Naive thymus-derived CD8-positive, alpha-beta T cell (primary cell): ENCODE results near the gene COX8C. TPM values are rescaled to one million over a fixed set of nuclear protein-coding genes. Genes with fewer than 3 reads are reported as not detected.

Source experiments
- ATAC-seq, 2 donors: fragments of 150-1000 bp; cut with Tn5 transposase in 1 of 2; sonication (Bioruptor Pico), chemical (Tn5 transposase) in 1 of 2; 1 replicate in 1 of 2; 2 replicates in 1 of 2; pipeline ENCODE4 v1.10.0; 2021; ENCODE audit warnings: mild to moderate bottlenecking in 2 of 2, moderate library complexity in 2 of 2
- POLR2A ChIA-PET: fragments of 350-600 bp; sonication (Branson Sonifier 250); formaldehyde crosslinking; loops from one replicate; lab custom pipeline; 2021; ENCODE audit warnings: antibody characterized with exemption; lab: Charles Lee
- DNase-seq, 10 donors: peaks; one replicate each; pipeline versions ENCODE4 v3.0.0 to v3.0.0-alpha.2; 2020 to 2022
- H3K27ac Mint-ChIP-seq, 10 donors: one replicate each; pipeline ENCODE4 v1.8.0; 2020 to 2022; ENCODE audit warnings: mild to moderate bottlenecking in 10 of 10, mixed read lengths in 10 of 10, moderate library complexity in 4 of 10, inconsistent platforms in 1 of 10
- H3K27me3 Mint-ChIP-seq, 5 donors: one replicate each; pipeline ENCODE4 v1.8.0; 2021 to 2022; ENCODE audit warnings: mixed read lengths in 5 of 5
- H3K36me3 Mint-ChIP-seq, 3 donors: one replicate each; pipeline ENCODE4 v1.8.0; 2020 to 2022; ENCODE audit warnings: mixed read lengths in 3 of 3, mild to moderate bottlenecking in 2 of 3, inconsistent platforms in 1 of 3
- H3K4me1 Mint-ChIP-seq, 4 donors: one replicate each; pipeline ENCODE4 v1.8.0; 2021 to 2022; ENCODE audit warnings: mixed read lengths in 4 of 4
- H3K4me3 Mint-ChIP-seq, 10 donors: one replicate each; pipeline ENCODE4 v1.8.0; 2020 to 2022; ENCODE audit warnings: mild to moderate bottlenecking in 10 of 10, mixed read lengths in 10 of 10, moderate library complexity in 6 of 10, inconsistent platforms in 1 of 10
- H3K9me3 Mint-ChIP-seq, 9 donors: one replicate each; pipeline ENCODE4 v1.8.0; 2020 to 2022; ENCODE audit warnings: mixed read lengths in 9 of 9, mild to moderate bottlenecking in 3 of 9, inconsistent platforms in 1 of 9, moderate library complexity in 1 of 9
- polyA plus RNA-seq, 3 donors: library from polyadenylated mRNA; unstranded; fragments of 300-500 nt; fragmentation: Illumina TruSeq; gene quantifications; one replicate each; pipeline ENCODE4 v1.2.3, GENCODE V29; 2021
- total RNA-seq, 8 experiments: library from RNA in 2 of 8; stranded (reverse) in 2 of 8; gene quantifications; one replicate each; pipeline ENCODE4 v1.2.3 and lab custom pipeline; 2021 to 2026

Gene COX8C
- total and polyA plus RNA-seq, 5 experiments from 2014 or later, result not detected

- H3K27me3 Mint-ChIP-seq, result no peaks in the 10 kb centered on the region
- POLR2A ChIA-PET, result no interaction called here
- H3K4me1 Mint-ChIP-seq, result peaks cover 5 to 46% (median 35%) of the 10 kb centered on the region in 4 donors
- ATAC-seq, result no peak
- DNase-seq, result no peak
- H3K27ac Mint-ChIP-seq, result no peak overlapping the region
- no peaks in the 10 kb centered on the region for H3K36me3 Mint-ChIP-seq
- no peak overlapping the region for H3K4me3 Mint-ChIP-seq
- no peaks in the 10 kb centered on the region for H3K9me3 Mint-ChIP-seq
Observed at GRCh38 chr14:93311082-93311481, 35.9 kb upstream of the COX8C start.

DNA sequence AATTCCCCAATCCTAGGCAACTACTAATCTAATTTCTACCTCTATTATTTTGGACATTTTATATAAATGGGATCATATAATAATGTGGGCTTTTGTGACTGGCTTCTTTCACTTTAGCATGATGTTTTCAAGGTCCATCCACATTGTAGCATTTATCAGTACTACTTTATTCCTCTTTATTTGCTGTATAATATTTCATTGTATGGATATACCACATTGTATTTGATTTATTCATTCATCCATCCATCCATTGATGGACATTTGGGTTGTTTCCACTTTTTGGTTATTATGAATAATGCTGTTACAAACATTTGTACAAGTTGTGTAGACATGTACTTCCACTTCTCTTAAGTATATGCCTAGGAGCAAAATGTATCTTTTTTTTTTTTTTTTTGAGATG, 31.4 kb upstream of the COX8C start:
- Mint-ChIP-seq H3K27ac (no peak overlapping the region), H3K4me1 (peaks cover 17 to 49% (median 38%) of the 10 kb centered on the region in 4 donors), H3K4me3 (no peak overlapping the region)

DNA sequence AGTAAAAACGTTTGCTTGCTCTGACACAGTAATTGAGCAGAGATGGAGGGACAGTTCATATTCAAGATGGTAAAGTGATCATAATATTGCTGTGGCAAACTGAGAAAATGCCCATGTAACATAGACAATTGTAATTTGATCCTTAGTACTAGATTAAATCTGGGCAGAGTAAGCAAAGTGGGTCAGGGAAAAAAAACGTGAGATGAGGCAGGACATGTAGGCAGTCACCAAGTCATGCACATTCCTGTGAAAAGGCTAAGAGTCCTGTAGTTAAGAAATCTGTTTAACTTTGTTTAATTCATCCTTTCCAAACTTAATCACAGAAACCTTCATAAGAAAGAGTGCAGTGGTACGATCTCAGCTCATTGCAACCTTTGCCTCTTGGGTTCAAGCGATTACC, 30.3 kb upstream of the COX8C start:
- Mint-ChIP-seq H3K9me3 (peaks cover 0 to 4% (median 0%) of the 10 kb centered on the region in 9 donors), H3K4me3 (no peak overlapping the region), H3K27me3 (no peaks in the 10 kb centered on the region), H3K36me3 (peaks cover 0 to 21% (median 9%) of the 10 kb centered on the region in 3 donors), H3K27ac (no peak overlapping the region), H3K4me1 (peaks cover 17 to 52% (median 42%) of the 10 kb centered on the region in 4 donors)
- no peak for DNase-seq
- ATAC-seq, result no peak
- POLR2A ChIA-PET, result no interaction called here

More for the DNA sequence above, 31.4 kb upstream of the COX8C start:
- POLR2A ChIA-PET, result no interaction called here
- peaks cover 0 to 4% (median 0%) of the 10 kb centered on the region in 9 donors for H3K9me3 Mint-ChIP-seq
- H3K27me3 Mint-ChIP-seq, result no peaks in the 10 kb centered on the region
- peaks cover 0 to 13% (median 8%) of the 10 kb centered on the region in 3 donors for H3K36me3 Mint-ChIP-seq
- ATAC-seq (no peak), DNase-seq (no peak)

DNA sequence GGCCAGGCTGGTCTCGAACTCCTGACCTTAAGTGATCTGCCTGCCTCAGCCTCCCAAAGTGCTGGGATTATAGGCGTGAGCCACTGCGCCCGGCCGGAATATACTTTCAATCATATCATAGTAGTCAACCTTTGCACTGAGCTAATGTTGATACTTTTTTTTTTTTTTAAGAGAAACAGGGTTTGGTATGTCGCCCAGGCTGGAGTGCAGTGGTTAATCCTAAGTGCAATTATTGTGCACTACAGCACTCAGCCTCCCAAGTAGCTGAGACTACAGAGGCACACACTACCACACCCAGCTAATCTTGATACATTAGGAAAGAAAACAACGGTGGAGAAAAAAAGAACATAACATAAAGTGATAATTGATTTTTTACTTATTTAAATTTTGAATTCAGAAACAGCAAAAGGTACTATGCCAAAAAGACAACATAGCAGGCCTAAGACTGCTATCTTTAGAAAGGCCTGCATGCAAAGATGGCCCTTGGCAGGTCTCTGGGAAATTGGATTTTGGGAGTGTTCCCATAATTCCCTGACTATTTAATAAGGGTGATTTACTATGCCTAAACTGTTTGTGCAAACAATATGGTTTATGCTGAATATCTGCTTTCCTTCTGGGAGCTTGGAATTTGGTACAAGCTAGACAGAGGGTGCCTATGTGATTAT, 29.6 kb upstream of the COX8C start:
- H3K27me3 Mint-ChIP-seq, result no peaks in the 10 kb centered on the region
- H3K4me3 Mint-ChIP-seq, result no peak overlapping the region
- peaks cover 0 to 25% (median 11%) of the 10 kb centered on the region in 3 donors for H3K36me3 Mint-ChIP-seq
- POLR2A ChIA-PET, result no interaction called here
- no peak overlapping the region for H3K27ac Mint-ChIP-seq
- H3K4me1 Mint-ChIP-seq, result peaks cover 17 to 52% (median 44%) of the 10 kb centered on the region in 4 donors
- H3K9me3 Mint-ChIP-seq, result peaks cover 0 to 4% (median 0%) of the 10 kb centered on the region in 9 donors
- DNase-seq, result no peak
- ATAC-seq, result no peak

- H3K4me3 Mint-ChIP-seq, result no peak overlapping the region
- no peak for DNase-seq
- H3K4me1 Mint-ChIP-seq, result peaks cover 17 to 52% (median 44%) of the 10 kb centered on the region in 4 donors
- H3K36me3 Mint-ChIP-seq, result peaks cover 0 to 27% (median 11%) of the 10 kb centered on the region in 3 donors
- ATAC-seq, result no peak
- H3K27ac Mint-ChIP-seq, result peak overlapping the region in 1 of 10 donors; percentile 34
- H3K9me3 Mint-ChIP-seq, result peaks cover 0 to 4% (median 0%) of the 10 kb centered on the region in 9 donors
- POLR2A ChIA-PET, result no interaction called here
- H3K27me3 Mint-ChIP-seq, result no peaks in the 10 kb centered on the region
Observed at GRCh38 chr14:93317875-93318807, 28.8 kb upstream of the COX8C start.

DNA sequence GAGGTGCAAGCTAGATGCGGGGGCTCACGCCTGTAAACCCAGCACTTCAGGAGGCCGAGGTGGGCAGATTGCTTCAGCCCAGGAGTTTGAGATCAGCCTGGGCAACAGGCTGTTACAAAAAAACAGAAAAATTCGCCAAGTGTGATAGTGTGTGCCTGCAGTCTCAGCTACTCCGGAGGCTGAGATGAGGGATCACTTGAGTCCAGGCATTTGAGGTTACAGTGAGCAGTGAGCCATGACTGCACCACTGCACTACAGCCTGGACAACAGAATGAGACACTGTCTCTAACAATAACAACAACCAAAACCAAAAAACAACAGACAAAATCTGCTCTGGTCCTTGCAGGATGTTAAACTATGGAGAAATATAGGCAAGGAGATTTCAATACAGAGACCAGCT, 28.1 kb upstream of the COX8C start:
- no peaks in the 10 kb centered on the region for H3K27me3 Mint-ChIP-seq
- no peak for ATAC-seq
- no peak for DNase-seq
- H3K4me1 Mint-ChIP-seq, result peaks cover 20 to 60% (median 51%) of the 10 kb centered on the region in 4 donors
- POLR2A ChIA-PET, result no interaction called here
- peak overlapping the region in 1 of 10 donors; percentile 17 for H3K27ac Mint-ChIP-seq
- H3K4me3 Mint-ChIP-seq, result no peak overlapping the region
- H3K9me3 Mint-ChIP-seq, result peaks cover 0 to 4% (median 0%) of the 10 kb centered on the region in 9 donors
- H3K36me3 Mint-ChIP-seq, result peaks cover 0 to 35% (median 11%) of the 10 kb centered on the region in 3 donors

- peaks cover 22 to 63% (median 54%) of the 10 kb centered on the region in 4 donors for H3K4me1 Mint-ChIP-seq
- H3K9me3 Mint-ChIP-seq, result peaks cover 0 to 4% (median 0%) of the 10 kb centered on the region in 9 donors
- H3K36me3 Mint-ChIP-seq, result peaks cover 0 to 39% (median 11%) of the 10 kb centered on the region in 3 donors
- peak overlapping the region in 1 of 10 donors; percentile 1 for H3K4me3 Mint-ChIP-seq
- ATAC-seq (no peak), DNase-seq (no peak)
- POLR2A ChIA-PET, result no interaction called here
- H3K27me3 Mint-ChIP-seq, result no peaks in the 10 kb centered on the region
- peak overlapping the region in 2 of 10 donors; percentile 5 to 12 for H3K27ac Mint-ChIP-seq
Observed at GRCh38 chr14:93319494-93319893, 27.5 kb upstream of the COX8C start.

DNA sequence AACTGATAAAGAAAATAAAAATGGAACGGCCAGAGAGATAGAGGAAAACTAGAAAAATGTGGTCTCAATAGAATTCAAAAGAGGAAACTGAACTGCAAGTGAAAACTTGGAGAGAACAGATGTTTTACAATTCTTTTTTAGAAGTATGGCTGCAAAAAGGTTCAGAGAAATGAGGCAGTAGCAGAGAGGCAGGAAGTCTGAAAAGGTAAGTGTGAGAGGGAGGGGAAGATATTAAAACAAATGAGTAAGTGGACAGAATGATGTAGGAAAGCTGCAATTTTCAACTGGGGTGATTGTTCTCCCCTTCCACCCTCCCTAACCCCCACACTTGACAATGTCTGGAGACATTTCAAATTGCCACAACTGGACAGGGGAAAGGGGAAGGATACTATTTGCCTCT, 27.0 kb upstream of the COX8C start:
- Mint-ChIP-seq H3K4me3 (peak overlapping the region in 2 of 10 donors; percentile 1 to 15), H3K27ac (peak overlapping the region in 4 of 10 donors; percentile 5 to 12 (median 6)), H3K4me1 (peaks cover 25 to 68% (median 58%) of the 10 kb centered on the region in 4 donors), H3K36me3 (peaks cover 0 to 43% (median 11%) of the 10 kb centered on the region in 3 donors), H3K9me3 (peaks cover 0 to 4% (median 0%) of the 10 kb centered on the region in 9 donors), H3K27me3 (no peaks in the 10 kb centered on the region)
- POLR2A ChIA-PET, result no interaction called here
- ATAC-seq (no peak), DNase-seq (no peak)

GRCh38 chr14:93320489-93320888, 26.5 kb upstream of the COX8C start:
- Mint-ChIP-seq H3K36me3 (peaks cover 0 to 43% (median 11%) of the 10 kb centered on the region in 3 donors), H3K4me1 (peaks cover 28 to 73% (median 62%) of the 10 kb centered on the region in 4 donors), H3K27me3 (no peaks in the 10 kb centered on the region), H3K27ac (peak overlapping the region in 1 of 10 donors; percentile 5), H3K4me3 (peak overlapping the region in 1 of 10 donors; percentile 2), H3K9me3 (peaks cover 0 to 4% (median 0%) of the 10 kb centered on the region in 9 donors)
- POLR2A ChIA-PET, result no interaction called here
- ATAC-seq (no peak), DNase-seq (no peak)

DNA sequence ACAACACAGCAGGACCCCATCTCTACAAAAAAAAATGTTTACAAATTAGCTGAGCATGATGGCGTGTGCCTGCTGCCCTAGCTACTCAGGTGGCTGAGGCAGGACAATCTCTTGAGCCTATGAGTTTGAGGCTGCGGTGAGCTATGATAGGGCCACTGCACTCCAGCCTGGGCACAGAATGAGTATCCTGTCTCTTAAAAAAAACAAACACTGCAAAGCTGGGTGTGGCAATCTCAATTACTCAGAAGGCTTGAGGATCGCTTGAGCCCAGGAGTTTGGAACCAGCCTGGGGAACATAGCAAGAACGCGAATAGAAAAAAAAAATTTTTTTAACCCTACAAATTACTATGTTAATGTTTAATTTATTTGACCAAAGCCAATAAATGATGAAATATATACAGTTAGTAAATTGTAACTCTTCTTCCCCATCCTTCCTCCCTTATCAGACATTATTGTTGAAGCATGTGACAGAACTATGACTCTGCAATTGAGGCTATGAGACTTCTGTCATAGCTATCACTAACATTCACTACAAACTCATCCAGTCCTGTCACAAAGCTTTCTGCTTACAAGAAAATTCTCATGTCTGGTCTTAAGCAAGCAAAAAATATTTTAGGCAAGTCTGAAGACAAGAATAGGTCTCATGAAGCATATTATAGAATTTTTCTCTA, 23.9 kb upstream of the COX8C start:
- Mint-ChIP-seq H3K4me1 (peaks cover 31 to 82% (median 62%) of the 10 kb centered on the region in 4 donors), H3K36me3 (peaks cover 0 to 43% (median 6%) of the 10 kb centered on the region in 3 donors), H3K9me3 (no peaks in the 10 kb centered on the region), H3K27me3 (no peaks in the 10 kb centered on the region), H3K27ac (no peak overlapping the region), H3K4me3 (no peak overlapping the region)
- no peak for DNase-seq
- POLR2A ChIA-PET, result interaction anchor here (1.0 to 1.6 kb wide), 2 partner anchors 8 to 9 kb away, joined by 3 read pairs; no protein-coding TSS in a partner anchor
- ATAC-seq, result no peak

DNA sequence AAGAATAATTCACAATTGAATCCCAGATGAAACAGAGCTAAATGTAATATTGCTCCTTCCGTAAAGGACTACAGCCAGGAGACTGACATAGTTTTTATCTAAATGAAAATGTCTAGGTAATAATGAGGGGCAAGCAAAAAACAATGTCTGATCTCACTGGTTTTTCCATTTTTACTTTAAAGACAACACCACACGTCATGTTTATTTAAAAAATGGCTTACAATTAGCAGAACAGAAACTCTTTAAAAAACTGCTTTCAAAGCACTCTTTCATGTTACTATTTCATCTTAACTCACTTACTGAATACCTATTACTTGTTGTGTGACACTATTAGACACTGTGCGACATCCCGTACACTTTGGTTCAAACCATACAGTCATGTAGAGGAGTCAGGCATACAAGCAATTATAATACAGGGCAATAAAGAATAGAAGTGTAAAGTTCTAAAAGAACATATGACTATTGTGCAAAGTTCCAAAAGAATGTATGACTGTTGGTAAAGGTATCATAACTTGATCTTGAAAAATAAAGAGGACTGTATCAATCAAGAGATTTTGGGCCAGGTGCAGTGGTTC, 23.3 kb upstream of the COX8C start:
- Mint-ChIP-seq H3K27me3 (no peaks in the 10 kb centered on the region), H3K27ac (no peak overlapping the region), H3K36me3 (peaks cover 0 to 42% (median 6%) of the 10 kb centered on the region in 3 donors), H3K4me1 (peaks cover 28 to 81% (median 62%) of the 10 kb centered on the region in 4 donors), H3K4me3 (no peak overlapping the region), H3K9me3 (no peaks in the 10 kb centered on the region)
- POLR2A ChIA-PET, result interaction anchor here (1.6 kb wide), 1 partner anchor 8 kb away, joined by 3 read pairs; no protein-coding TSS in a partner anchor
- ATAC-seq (no peak), DNase-seq (no peak)

DNA sequence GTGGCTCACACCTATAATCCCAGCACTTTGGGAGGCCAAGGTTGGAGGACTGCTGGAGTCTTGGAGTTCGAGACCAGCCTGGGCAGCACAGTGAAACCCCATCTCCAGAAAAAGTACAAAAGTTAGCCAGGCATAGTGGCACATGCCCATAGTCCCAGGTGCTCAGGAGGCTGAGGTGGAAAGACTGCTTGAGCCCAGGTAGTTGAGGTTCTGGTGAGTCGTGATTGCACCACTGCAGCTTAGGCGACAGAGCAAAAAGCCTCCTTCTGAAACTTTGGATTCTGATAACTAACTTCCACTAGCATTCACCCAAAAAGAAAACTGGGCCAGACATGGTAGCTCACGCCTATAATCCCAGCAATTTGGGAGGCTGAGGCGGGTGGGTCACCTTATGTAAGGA, 20.8 kb upstream of the COX8C start:
- ATAC-seq (no peak), DNase-seq (no peak)
- peaks cover 0 to 30% (median 4%) of the 10 kb centered on the region in 3 donors for H3K36me3 Mint-ChIP-seq
- peak overlapping the region in 1 of 10 donors; percentile 43 for H3K27ac Mint-ChIP-seq
- H3K4me1 Mint-ChIP-seq, result peaks cover 32 to 82% (median 63%) of the 10 kb centered on the region in 4 donors
- H3K27me3 Mint-ChIP-seq, result no peaks in the 10 kb centered on the region
- H3K4me3 Mint-ChIP-seq, result no peak overlapping the region
- H3K9me3 Mint-ChIP-seq, result no peaks in the 10 kb centered on the region
- POLR2A ChIA-PET, result no interaction called here
